Measurements from ENCODE around the gene HIVEP3. TPM values are rescaled to one million over a fixed set of nuclear protein-coding genes. Genes with fewer than 3 reads are reported as not detected.
A peak's percentile ranks its signal among the peaks of the same experiment; 100 is the strongest.

The HIVEP3 gene
- total RNA-seq, 1 experiment from 2014 or later = 0.55 TPM

- ATAC-seq = peak; percentile 53
- ChIA-PET POLR2A (no interaction called here), CTCF (interaction anchor here (0.8 to 1.4 kb wide), 2 partner anchors 24 to 107 kb away, joined by 3 to 4 read pairs; no protein-coding TSS in a partner anchor)
- Mint-ChIP-seq H3K4me1 (peaks cover 19% of the 10 kb centered on the region), H3K36me3 (no peaks in the 10 kb centered on the region), H3K9me3 (no peaks in the 10 kb centered on the region), H3K27me3 (ENCODE audit: low read depth) (no peaks in the 10 kb centered on the region), H3K27ac (no peak overlapping the region), H3K4me3 (no peak overlapping the region)
- no peak for TF ChIP-seq RORB (CRISPR knock-in tag; IDR thresholded peaks at IDR 0.05)
- TF ChIP-seq GABPB1 (CRISPR knock-in tag; IDR thresholded peaks at IDR 0.05) = no peak
- no peak for TF ChIP-seq ATF6 (CRISPR knock-in tag; IDR thresholded peaks at IDR 0.05)
- TF ChIP-seq NFE2L1 (CRISPR knock-in tag; IDR thresholded peaks at IDR 0.05) = no peak
- DNase-seq (ENCODE audit: low spot score) = no peak
Observed at GRCh38 chr1:41619511-41620364, 299.0 kb downstream of the HIVEP3 start.

GRCh38 chr1:41618871-41619270, 299.9 kb downstream of the HIVEP3 start:
- Mint-ChIP-seq H3K4me3 (no peak overlapping the region), H3K9me3 (no peaks in the 10 kb centered on the region), H3K36me3 (no peaks in the 10 kb centered on the region), H3K27ac (no peak overlapping the region), H3K27me3 (ENCODE audit: low read depth) (no peaks in the 10 kb centered on the region), H3K4me1 (peaks cover 19% of the 10 kb centered on the region)
- DNase-seq (ENCODE audit: low spot score) (no peak), ATAC-seq (no peak)
- TF ChIP-seq RORB (CRISPR knock-in tag; IDR thresholded peaks at IDR 0.05) (no peak), NFATC4 (CRISPR knock-in tag; IDR thresholded peaks at IDR 0.05) (no peak), ZNF396 (CRISPR knock-in tag; IDR thresholded peaks at IDR 0.05; ENCODE audit: borderline replicate concordance) (no peak), SP1 (CRISPR knock-in tag; conservative IDR thresholded peaks at IDR 0.05) (no peak), ZNF416 (CRISPR knock-in tag; IDR thresholded peaks at IDR 0.05) (no peak), ZNF232 (CRISPR knock-in tag; IDR thresholded peaks at IDR 0.05) (no peak), MYBL2 (CRISPR knock-in tag; IDR thresholded peaks at IDR 0.05) (no peak), NR3C1 (CRISPR knock-in tag; conservative IDR thresholded peaks at IDR 0.05; ENCODE audit: low read depth) (no peak), GRHL2 (CRISPR knock-in tag; IDR thresholded peaks at IDR 0.05; ENCODE audit: insufficient replicate concordance, severe bottlenecking) (no peak), SOX15 (CRISPR knock-in tag; IDR thresholded peaks at IDR 0.05) (no peak), JUN (CRISPR knock-in tag; IDR thresholded peaks at IDR 0.05) (no peak), USF2 (CRISPR knock-in tag; IDR thresholded peaks at IDR 0.05) (no peak), TEAD4 (CRISPR knock-in tag; IDR thresholded peaks at IDR 0.05) (no peak), CREM (CRISPR knock-in tag; IDR thresholded peaks at IDR 0.05) (no peak), PREB (CRISPR knock-in tag; IDR thresholded peaks at IDR 0.05; ENCODE audit: borderline replicate concordance) (no peak), ZNF263 (CRISPR knock-in tag; IDR thresholded peaks at IDR 0.05; ENCODE audit: low read depth) (no peak), ARID4B (CRISPR knock-in tag; IDR thresholded peaks at IDR 0.05; ENCODE audit: borderline replicate concordance) (no peak), CDX4 (CRISPR knock-in tag; IDR thresholded peaks at IDR 0.05; ENCODE audit: borderline replicate concordance) (no peak)
- CTCF ChIA-PET = interaction anchor here (1.3 kb wide), 1 partner anchor 40 kb away, joined by 3 read pairs; no protein-coding TSS in a partner anchor
- POLR2A ChIA-PET = no interaction called here

All from WTC11 (cell line).